GM21717 (cell line): Measurements from ENCODE around the gene SVIL.
"Not testable (repeated sequence)": the region's sequence is repeated elsewhere in the genome, so short reads cannot be mapped to it uniquely, and the experiment has no call there.

ENCODE experiments used
- ATAC-seq: cut with Tn5 transposase; IDR thresholded peaks from one replicate; pipeline ENCODE4 v1.9.1; 2021; ENCODE audit warnings: mild to moderate bottlenecking, moderate library complexity; ENCODE audit not compliant: unreplicated experiment

Gene SVIL

DNA sequence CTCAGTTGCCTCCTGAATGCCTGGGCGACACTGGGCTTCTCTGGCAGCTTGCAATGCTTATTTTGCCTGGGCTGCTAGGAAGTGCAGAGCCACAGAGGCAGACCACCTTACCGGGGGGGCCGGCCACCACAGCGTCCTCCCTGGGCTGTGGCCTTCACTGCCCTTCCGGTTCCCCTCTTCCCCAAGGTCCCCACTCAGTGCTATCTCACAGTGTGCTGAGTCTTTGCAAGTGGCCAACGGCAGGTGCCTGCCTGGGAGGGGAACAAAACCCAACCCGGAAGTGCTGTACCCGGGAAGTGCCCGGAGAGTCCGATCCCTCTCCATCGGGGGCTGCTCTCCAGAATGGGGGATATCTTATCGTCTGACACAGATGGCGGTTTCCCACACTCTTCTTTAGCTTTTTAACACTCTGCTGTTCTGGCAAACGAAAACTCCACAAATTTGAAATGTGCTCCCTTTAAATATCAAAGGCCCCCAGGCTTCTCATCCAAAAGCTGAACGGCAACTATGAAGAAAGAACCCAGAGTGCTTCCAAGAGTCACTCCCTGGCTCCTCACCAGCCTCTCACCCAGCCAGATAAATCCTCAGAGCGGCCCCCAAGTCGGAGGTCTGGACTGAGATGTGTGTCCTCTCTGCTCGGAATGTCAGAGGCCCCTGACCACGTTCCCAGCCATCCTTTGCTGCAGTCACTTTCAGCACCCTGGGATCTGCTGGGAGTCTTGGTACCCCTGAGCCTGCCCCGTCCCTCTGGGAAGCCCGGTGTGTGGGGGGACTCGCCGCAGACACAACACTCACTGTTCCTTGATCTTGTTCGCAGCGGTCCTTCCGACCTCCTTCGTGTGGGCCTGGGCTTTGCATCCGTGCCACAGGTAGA is 165.1 kb downstream of the SVIL start:
- no peak for ATAC-seq

DNA sequence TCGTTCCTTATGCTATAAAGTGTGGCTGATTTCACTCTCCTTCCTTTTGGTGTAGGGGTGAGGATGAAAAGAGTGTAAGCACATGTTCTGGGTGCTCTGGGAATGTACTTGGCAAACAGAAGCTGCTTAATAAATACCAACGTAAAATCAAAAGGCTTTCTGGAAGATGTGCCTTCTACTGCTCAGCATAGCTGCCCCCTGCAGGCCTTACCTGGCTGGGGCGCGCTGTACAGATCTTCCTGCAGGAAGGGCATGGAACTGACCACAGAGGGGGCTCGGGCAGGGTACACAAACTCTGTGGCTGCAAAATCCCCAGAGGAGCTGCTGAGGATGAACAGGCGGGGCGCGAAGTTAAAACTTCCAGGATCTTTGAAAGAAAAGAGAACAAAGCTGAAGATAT is 169.4 kb downstream of the SVIL start:
- no peak for ATAC-seq

DNA sequence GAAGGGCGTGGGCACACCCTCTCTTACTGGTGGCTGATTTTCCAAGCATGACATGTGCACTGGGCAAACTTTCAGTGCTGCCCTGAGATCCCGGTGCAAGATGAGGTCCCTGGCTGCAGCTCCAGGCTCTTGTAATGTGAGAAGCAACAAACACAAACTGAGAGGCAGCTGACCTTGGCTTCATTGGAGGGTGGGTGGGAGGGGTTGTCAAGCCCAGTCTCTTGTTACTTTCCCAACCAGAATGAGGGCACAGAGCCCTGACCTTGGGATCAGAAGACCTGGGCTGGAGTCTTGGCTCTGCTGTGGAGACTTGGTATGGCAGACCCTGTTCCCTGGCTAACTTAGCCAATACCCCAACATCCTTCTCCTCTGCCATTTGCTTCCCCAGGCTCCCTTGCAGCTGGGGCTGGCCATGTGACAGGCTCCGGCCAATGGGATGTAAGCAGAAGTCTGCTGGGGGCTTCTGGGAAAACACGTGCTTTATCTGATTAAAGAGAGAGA is 170.1 kb downstream of the SVIL start:
- ATAC-seq = not testable (repeated sequence)

DNA sequence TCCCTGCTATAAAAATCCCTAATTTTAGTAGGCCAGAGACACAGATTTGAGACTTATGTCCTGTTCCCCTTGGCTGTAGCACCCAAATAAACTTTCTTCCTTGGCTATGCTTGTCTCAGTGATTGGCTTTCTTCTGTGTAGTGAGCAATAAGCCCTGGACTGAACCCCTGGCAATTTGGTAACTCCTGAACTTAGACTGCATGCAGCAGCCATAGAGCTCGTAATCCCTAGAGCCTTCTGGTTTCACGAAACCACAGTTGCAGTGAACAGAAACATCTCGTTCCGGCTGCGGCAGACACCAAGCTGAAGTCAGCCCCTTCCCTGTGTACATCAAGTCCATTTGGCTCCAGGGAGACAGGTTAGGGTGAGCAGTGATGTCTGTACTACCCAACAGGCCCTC is 173.7 kb downstream of the SVIL start:
- ATAC-seq = no peak

DNA sequence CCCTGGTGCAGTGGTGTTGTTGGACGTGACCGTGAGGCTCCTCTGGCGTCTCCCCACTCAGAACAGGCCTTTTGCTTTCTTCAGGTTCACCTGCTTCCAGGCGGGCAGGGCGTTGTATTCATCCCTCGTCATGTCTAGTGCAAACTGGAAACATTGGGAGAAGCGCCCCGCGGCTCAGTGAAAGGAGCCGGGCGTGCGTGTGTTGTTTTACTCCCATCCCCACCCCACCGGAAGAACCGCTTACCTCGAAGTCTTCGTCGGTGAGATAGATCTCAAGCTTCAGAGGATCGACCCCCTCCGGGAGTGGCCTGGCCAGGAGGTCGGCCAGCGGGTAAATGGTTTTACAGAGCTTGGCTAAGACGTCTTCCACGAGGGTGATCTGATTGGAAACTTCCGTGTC is 176.6 kb downstream of the SVIL start:
- ATAC-seq = not testable (repeated sequence)

DNA sequence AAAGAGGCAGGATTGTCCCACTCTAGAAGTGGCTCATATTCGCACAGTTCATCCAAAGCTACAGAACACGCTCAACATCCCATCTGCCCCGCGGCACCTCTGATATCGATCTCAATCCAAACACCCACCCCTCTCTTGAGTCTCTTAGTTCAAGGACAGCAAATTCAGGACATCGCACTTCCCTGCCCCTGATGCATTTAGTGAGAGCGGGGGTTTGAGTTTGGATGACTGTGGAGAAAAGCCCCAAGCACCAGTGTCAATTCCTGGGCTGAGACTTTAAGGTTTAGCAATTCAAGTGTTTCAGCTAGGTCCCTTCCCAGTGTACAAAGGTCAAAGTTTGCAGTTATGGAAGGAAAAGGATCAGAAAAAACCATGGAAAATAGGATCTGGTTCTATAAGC is 179.7 kb downstream of the SVIL start:
- ATAC-seq = no peak

DNA sequence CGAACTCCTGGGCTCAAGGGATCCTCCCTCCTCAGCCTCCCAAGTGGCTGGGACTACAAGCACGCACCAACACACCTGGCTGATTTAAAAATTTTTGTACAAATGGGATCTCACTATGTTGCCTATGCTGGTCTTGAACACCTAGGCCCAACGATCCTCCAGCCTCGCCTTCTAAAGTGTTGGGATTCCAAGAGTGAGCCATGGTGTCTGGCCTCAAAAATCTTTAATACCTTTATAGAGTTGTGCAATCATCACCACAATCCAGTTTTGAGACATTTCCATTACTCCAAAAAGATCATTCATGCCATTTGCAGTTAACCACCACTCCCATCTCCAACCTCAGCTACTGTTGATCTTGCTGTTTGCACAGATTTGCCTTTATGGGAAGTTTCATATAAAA is 180.5 kb downstream of the SVIL start:
- no peak for ATAC-seq

DNA sequence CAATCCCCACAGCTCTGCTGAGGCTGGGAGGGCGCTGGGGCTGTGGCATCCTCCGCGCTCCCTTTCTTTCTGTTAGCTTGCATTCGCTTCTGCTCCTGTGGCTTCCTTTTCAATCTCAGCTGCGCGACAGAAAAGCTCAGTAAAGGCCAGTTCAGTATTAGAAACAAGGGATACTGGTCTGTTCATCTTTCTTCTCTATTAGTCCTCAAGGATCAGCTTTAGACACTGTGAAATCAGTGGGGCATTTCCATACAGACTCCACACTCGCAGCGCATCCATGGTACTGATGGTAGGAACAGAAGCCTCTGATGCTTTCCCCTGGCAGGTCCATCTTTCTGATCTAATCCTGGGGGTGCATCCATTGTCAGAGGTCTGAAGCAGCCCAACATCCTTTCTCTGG is 182.2 kb downstream of the SVIL start:
- ATAC-seq = no peak

DNA sequence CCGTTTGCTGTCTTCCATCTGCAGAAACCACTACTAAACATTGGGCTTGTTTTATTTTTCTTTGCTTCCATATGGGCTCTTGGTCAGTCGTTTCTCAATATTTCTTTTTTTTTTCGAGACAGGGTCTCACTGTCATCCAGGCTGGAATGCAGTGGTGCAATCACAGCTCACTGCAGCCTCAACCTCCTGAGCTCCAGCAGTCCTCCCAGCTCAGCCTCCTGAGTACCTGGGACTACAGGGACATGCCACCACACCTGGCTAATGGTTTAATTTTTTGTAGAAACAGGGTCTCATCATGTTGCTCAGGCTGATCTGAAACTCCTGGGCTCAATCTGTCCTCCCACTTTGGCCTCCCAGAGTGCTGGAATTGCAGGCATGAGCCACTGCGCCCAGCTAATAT is 182.8 kb downstream of the SVIL start:
- ATAC-seq = no peak

DNA sequence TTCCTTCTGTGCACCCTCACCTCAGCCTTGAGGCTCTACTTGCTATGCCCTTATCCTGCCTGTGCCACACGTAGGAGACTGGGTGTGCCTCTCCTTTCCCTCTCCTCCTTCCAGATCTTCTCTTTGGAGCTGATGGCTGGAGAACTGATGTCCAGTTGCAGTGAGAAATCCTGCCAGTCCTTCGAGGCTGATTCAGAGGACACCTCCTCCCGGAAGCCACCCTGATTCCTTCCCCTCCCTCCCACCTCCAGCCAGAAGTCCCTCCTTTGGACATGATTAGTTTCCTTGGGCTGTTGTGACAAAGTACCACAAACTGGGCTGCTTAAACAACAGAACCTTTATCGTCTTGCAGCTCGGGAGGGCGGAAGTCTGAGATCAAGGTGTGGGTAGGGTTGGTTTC is 184.4 kb downstream of the SVIL start:
- ATAC-seq = no peak

DNA sequence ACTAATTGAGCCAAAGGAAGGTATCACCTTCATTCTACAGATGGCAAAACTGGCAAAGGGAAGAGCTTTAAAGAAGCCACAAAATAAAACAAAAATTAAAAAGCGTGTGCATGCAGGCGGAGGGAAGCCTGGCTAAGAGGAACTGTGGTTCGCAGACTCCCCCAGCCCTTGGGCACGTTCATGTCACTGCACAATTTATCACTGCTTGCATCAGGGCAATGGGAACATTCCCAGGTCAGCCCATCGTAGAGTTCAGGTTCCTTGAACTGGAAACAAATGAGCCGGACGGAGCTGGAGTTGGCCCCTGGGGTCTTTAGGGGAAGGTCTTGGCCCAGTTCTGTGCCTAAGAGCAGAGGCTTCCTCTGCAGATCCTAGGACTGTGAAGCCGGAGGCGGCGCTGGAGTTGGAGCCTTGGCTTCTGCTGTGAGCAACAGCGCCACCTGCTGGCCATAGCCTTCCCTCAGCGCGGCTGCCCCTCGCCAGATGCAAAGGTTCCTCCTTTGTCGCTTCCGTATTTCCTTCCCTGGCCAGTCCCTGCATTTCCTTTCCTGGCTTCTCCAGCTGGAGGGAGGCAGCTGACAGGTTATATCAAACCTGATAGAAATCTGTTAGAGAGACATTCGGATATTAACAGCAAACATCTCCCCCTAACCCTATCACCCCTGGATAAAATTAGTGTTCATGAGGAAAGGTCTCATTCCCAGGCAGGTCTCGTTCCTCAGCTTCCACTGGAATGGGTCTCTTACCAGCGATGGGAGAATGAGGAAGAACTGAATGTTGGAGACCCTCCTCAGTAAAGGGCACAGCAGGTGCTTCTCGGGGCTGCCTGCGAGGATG is 185.8 kb downstream of the SVIL start:
- peak; percentile 82 for ATAC-seq

DNA sequence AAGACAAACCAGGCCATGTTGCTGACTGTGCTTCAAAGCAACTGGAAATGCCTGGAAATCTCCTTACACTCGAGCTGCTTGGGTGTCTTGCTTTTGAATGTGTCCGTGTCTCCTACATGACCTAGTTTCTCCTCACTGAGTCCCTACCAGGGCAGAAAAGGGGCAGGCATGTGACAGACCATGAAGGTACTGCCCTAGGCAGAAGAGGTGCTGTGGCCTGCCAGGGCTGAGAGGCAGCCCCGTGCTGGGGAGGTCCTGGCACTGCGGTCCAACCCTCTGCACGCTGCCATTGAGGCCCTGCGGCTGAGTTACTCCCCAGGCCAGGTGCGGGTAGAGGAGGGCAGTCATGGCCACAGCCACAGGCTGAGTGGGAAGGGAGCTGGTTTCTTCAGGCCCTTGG is 186.6 kb downstream of the SVIL start:
- no peak for ATAC-seq

DNA sequence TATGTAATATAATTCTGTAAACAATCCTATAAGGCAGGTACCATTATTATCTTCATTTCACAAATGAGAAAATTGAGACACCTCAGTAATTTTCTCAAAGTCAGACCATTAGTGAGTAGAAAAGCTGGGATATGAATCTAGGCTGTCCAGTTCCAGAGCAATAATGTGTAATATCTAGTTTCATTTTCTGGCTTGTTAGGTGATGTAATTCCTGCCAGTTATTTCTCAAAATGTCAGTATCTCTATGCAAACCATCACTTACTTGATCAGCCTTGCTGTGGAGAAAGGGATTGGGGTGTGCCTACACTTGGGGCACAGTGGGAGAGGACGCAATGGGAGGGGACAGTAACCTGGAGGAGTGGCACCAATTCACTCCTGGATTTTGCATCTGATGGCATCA is 188.4 kb downstream of the SVIL start:
- no peak for ATAC-seq

DNA sequence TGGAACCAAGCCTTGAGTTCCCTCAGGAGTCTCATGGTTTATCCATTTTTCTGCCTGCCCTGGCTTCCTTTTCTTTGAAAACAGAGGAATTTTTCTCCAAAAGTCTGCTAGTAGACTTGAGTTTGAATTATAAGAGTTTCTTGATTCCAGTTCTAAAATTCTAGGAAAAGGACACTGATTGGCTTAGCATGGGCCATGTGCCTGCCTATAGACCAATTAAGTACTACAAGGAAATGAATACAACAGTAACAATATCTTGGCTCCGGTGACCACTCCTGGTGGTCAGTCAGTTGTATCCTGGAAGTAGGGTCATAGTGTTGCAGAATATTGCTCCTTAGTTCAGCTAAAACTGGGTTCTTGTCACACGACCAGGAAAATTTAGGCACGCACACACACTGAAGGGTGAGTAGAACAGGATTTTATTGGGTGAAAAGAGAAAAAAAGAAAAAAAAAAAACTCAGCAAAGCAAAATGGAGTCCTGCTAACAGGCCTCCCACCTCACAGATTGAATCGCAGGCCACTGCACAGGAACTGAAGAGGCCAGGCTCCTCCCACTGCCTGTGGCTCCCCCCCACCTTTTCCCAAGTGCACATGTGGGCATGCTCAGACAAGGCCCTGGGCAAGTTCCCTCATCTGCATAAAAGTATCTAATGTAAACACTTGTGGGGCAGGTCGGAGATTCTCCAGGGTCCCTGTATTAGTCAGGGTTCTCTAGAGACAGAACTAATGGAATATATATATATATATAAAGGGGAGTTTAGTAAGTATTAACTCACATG is 190.8 kb downstream of the SVIL start:
- ATAC-seq = no peak

DNA sequence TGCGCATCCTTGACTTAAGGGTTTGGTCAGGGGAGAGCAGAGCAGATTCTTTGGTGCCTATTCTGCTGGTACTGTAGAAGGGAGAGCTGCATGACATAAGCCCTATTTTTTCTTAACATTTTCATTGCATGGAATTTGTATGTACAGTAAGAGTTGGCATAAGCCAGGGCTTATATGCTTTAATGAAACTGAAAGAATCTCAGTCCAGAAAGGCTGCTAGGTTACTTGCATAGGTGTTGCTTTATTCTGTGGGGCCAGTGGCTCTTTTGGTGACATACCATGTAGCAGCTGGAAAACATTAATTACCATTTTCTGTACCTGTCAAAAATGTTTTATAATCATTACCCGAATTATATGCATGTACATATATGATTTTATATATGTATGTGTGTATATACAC is 193.8 kb downstream of the SVIL start:
- ATAC-seq = no peak

DNA sequence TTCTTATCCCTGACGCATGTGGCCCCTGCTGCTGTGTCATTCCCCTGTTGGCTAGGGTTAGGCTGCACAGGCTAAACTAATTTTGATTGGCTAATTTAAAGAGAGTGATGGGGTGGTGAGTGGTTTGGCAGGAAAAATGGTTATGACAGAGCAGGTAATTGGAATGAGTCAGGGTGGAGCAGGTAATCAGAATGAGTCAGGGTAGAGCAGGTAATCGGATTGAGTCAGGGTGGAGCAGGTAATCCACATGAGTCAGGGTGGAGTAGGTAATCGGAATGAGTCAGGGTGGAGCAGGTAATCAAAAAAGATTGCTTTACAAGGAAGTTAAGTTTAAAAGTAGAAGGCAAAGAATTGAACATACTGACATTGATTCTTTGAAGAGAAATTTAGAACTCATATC is 195.8 kb downstream of the SVIL start:
- ATAC-seq = not testable (repeated sequence)

DNA sequence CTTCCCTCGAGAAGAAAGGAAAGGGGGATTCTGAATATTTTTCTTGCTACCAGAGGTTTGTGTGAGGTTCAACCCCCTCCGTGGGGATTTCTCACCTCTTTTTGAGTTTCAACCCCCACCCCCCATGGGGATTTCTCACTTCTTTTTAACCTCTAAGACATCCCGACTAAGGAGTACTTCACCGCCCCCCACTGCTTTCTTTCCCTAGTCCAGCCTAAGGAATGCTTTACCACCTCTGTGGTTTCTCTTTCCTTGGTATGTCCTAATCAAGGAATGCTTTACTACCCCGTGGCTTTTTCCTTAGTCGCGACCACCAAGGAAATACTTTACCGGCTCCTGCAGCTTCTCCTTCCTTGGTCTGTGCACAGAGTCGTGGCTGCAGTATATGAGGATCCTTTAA is 196.5 kb downstream of the SVIL start:
- ATAC-seq = no peak

DNA sequence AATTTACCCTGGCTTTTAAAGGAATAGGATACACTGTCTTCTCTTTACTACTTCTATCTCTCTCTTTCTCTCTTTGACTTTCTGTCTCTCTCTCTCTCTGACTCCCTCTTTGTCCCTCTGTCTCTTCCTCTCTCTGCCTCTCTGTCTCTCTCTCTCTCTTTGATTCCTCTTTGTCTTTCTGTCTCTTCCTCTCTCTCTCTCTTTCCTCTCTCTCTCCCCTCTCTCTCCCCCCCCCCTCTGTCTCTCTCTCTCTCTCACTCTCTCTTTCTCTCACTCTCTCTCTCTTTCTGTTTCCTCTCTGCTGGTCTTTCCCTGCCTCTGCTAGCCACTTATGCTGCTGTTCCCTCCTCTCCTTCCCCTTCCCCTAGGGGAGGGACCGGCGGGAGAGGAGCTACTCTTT is 196.9 kb downstream of the SVIL start:
- no peak for ATAC-seq

DNA sequence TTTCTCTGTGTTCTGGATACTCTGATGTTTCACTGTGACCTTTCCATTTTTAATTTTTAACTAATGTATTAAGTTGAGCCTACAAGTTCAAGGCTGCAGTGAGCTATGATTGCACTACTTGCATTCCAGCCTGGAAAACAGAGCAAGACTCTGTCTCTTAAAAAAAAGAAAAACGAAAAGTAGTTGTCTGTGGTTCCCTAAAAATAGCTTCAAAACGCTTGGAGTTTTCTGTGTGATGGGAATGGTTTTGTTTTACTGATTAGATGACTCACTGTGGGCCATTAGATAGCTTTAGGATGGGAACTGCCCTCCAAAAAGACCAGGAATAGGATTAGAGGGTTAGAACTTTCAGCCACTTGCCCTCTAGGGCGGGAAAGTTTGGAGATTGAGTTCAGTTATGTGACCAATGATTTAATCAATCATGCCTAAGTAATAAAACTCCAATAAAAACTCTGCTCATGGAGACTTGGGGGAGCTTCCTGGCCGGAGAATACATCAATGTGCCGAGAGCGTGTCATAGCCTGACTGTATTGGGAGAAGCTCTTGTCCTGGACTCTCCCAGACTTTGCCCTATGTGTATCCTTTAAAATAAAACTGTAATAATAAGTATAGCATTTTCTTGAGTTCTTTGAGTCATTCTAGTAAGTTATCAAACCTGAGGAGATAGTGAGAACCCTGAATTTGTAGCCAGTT is 198.8 kb downstream of the SVIL start:
- no peak for ATAC-seq

DNA sequence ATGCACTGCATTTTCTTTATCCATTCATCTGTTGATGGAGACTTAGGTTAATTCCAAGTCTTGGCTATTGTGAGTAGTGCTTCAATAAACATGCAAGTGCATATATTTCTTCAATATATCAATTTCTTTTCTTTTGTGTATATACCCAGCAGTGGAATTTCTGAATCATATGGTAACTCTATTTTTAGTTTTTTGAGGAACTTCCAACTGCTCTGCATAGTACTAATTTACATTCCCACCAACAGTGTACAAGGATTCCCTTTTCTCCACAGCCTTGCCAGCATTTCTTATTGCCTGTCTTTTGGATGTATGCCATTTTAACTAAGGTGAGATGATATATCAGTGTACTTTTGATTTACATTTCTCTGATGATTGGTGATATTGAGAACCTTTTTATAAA is 200.7 kb downstream of the SVIL start:
- no peak for ATAC-seq

DNA sequence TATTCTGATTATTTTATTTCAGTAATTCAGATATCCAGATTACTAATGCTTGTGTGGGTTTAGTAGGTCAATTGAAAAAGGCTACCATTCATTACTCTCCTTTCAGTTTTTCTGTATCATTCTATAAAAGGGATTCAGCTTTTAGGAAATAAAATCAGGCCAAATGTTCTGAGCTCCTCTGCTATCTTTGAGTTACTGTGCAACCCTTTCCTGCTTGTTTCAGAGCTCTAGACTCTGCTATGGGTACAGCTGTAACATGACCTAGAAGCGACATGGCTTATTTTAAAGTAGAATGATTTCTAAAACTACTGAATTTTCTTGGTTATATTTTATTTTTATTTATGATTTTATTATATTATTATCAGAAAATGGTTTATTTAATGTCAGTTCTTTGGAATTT is 203.1 kb downstream of the SVIL start:
- ATAC-seq = no peak
